HG03103 (cell line): ENCODE measurements around the gene ARHGEF19.

Experiments
- ATAC-seq: cut with Tn5 transposase; IDR thresholded peaks from one replicate; pipeline ENCODE4 v1.9.1; 2021; ENCODE audit warnings: low read depth; ENCODE audit not compliant: unreplicated experiment

The ARHGEF19 gene

GRCh38 chr1:16184557-16185303 is 27.7 kb downstream of the ARHGEF19 start:
- ATAC-seq, result no peak

DNA sequence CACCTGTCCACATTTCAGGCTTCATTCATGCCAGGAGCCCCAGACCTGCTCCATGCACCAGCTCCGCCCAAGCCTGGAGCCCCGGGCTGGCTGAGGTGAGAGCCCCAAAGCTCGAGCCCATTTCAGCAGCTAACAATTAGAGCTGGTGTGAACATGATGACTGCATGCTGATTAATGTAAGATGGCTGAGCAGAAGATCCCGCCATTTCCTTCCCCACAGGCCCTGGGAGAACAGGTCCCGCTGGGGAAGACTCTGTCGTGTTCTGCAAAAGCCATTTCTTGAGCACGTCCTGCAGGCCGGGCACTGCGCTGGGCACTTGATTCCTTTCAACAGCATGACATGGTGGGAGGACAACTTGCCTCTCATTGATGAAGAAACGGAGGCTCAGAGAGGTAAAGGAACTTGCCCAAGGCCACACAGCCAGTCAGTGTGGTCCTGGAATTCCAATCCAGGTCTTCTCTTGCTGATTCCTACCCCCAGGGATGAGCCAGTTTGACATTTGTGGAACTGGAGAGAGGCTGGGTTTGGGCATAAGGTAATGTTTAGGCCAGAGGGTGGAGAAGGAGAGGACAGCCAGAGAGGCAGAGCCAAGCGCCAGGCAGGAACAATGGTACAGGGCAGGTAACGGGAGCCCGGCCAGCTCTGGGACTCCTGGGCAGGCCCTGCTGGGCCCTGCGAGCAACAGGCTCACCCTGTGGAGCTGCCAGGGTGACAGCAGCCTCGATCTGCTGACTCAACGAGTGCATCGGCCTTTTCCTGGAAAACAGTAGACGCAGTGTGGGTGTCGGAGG is 28.5 kb downstream of the ARHGEF19 start:
- no peak for ATAC-seq

- ATAC-seq, result no peak
Observed at GRCh38 chr1:16183179-16183578, 29.3 kb downstream of the ARHGEF19 start.

DNA sequence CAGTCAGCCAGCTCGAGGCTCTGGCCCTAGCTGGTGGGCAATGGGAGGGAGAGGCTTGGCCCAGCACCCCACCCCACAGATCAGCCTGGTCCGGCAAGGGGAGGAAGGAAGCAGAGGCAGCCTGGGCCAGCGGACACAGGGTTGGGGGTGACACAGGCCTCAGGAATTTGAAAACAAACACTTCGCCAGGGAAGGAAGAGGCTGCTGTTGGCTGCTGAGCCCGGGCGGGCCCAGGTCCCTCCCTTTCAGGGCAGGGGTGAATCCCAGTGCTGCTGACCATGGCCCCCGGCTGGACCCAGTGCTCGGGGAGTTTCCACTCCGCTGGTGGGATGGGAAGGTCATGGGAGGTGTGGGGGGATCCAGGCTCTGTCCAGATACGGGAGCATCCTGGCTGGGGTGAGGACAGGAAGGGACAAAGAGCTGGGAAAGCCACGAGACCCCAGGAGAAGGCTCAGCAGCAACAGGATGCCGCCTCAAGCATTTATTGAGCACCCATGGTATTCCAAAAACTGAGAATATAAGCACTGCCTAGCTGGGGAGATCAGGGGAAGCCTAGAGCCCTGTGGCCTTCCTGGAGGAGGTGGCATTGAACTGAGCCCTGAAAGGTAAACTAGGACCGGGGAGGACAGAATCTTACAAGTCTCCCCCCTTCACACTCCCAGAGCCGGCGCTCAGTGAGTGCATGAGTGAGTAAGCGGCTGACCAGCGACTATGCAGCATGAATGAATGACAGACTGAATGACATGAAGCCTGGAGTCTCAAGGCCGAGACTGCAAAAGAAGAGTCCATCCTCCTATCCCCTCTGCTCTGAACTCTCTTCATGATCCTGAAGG is 30.3 kb downstream of the ARHGEF19 start:
- no peak for ATAC-seq

DNA sequence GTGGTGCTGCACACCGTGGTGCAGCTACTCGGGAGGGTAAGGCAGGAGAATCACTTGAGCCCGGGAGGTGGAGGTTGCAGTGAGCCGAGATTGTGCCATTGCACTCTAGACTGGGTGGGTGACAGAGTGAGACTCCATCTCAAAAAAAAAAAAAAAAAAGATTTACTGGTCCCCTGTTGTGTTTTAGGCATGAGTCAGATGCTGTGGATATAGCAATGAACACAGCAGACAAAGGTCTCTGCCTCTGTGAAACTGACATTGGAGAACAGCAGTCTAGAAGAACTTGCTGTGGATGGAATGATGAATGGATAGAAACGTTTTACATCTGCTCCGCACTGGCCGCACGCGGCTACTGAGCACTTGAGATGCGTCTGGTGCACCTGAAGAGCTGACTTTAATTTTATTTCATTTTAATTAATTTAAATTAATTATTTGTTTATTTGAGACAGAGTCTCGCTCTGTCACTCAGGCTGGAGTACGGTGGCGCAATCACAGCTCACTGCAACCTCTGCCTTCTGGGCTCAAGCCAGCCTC is 32.1 kb downstream of the ARHGEF19 start:
- ATAC-seq, result no peak

- ATAC-seq, result no peak
Observed at GRCh38 chr1:16178596-16179497, 33.6 kb downstream of the ARHGEF19 start.

DNA sequence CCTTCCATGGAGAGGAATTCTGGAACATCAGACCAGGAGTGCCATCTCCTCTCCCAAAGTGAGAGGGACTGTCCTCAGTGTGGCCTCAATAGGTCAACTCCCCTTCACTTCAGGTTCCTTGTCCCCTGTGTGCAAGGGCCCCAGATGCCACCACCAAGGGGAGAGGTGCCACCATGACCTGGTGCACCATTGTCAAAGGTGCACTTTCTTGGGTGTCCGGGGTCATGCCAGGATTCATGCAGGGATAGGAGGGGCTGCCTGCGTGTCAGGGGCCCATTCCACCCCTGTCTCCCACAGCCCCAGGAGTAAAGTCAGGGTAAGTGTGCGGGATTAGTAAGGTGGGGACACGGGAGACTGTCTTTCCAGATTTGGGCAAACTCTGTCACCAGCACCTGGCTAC is 35.1 kb downstream of the ARHGEF19 start:
- no peak for ATAC-seq

DNA sequence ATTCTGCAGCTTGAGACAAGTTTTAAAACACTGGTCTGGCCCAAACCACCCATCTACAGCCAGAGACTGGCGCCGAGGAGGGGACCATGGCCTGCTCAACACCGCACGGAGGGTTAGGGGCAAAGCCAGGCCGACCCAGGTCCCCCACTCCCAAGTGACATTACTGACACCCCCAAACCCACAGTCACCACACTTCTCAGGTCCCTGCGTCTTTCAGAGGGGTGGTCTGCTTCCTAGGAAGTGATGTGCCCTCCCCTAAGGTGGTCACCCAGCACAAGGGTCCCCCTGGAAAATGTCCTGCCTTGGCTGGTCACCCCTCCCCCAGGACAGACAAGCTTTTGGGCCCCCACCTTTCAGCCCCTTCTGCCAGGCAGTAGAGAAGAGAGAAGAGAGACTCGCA is 35.8 kb downstream of the ARHGEF19 start:
- ATAC-seq, result no peak

- no peak for ATAC-seq
Observed at GRCh38 chr1:16175610-16176553, 36.6 kb downstream of the ARHGEF19 start.

DNA sequence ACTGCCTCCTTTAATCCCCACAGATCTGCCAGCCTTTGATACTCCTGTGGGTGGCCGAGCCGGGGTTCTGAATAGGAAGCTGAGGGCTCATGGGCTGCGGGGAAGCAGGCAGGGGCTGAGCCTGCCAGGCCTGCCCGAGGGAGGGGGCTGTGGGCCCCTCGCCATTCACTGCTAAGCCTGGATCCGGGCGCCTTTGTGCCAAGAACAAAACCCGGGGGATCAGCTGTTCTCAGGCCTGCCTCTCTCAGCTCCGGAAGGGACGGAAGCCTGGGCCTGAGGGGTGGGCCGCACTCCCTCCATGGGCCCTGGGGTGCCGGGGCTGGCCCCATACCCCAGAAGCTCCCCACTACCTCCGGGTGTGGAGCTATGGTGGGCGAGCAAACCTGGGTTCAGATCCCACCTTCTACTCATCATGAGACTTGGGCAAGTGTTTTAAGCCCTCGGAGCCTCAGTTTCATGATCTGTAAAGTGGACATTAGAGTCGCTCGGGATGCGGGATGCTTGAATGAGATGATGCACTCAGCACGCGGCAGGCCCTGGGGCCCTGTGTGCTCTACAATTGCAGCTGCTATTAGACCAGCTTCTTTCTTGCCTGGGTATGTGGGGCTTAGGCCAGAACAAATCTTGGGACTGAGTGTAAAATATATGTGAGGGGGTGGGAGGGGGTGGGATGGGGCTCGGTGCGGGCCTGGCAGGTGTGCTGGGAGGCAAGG is 37.4 kb downstream of the ARHGEF19 start:
- ATAC-seq, result no peak

DNA sequence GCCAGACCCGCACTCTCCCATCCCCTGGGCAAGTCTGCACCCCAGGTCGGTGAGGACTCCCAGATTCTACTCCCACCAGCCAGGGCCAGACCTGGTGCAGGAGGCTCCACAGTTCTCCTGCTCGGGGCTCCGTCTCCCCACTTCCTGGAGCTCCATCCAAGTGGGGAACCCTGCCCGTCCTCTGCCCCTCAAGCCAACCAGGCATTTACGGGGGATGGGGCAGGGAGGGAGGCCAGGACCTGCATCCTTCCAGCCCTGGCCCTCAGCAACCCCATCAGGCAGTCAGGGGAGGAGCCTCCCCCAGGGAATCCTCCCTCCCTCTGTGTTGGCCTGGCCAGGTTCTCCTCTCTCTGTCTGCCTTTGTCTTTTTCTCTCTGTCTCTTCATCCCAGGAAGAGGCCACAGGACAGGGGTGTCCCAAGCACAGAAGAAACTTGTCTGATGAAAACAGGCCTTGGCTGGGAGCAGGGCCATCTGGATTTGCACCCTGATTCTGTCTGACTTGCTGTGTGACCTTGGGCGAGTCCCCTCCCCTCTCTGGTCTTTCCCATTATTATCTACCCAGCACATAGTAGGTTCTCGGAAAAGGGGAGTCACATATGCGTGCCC is 38.1 kb downstream of the ARHGEF19 start:
- ATAC-seq, result no peak

DNA sequence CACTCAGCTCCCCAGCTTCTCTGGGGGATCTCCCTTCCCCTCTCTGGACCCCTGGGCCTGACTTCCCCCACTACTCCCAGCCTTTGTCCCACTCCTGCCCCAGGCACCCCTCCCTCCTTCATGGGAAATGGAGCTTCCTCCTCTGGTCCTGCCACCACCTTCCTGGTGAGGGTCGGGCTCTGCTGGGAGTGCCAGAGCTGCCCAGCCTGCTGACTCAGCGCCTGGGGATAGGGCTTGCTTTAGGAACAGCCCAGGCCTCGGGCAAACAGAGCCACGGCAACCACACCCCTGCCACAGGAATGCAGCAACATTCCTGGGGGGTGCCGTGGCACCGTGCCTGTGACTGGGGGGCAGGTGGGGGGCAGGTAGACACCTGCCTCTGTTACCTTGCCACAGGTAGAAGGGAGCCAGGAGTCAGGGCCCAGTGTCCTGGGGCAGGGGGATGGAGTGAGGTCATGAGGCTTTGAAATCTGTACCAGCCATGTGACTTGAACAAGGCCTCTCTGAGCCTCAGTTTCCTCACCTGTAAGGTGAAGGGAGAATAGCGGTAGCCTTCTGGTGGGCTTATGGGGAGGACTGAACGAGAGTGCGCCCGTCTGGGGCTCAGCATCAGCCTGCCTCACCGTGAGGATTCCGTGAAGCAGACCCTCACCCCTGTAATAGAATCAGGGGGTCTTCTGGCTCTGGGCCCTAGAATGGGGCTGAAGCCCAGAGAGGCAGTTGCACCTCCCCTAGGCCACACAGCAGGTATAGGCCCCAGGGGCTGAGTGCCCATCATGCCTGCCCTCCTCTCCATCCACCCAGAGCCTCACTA is 38.8 kb downstream of the ARHGEF19 start:
- no peak for ATAC-seq

- no peak for ATAC-seq
Observed at GRCh38 chr1:16172964-16173446, 39.4 kb downstream of the ARHGEF19 start.

- no peak for ATAC-seq
Observed at GRCh38 chr1:16172218-16172830, 40.1 kb downstream of the ARHGEF19 start.

DNA sequence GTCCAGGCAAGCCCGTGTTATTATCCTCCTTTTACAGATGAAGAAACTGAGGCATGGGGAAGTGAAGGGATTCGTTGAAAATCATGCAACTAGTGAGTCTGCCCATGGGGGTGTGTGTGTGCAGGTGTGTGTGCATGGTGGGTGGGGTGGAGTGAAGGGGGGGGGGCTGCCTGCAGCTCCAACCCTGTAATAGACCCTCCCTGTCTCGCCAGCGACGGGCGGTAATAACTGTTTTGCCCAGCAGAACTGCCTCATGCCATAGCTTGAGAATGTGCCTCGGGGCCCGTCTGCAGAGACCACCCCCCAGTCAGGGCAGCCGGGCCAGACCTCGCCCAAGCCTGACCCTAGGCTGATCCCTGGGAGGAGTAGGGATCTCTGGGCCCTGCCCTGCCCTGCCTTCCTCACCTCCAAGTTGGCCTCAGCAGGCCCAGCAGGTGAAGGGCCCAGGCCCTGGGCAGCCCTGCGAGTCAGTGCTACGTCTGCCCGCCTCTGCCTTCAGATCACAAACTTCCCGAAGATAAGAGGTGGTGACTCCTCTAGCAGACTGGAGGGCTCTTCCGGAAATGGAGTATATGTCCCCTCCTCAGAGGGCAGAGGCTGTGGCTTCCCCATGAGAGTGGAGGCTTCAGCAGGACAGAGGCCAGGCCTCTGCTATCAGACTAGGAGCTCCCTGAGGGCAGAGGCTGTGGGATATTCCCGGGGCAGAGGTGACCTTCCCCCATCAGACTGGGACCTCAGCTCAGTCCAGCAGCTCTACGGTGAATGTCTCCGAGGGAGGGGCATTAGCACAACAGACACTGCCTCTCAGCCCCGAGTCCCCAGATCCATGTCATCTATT is 40.9 kb downstream of the ARHGEF19 start:
- no peak for ATAC-seq
